Vagina (tissue), 2 donors: ENCODE data around the gene ITPR1. TPM values are rescaled to one million over a fixed set of nuclear protein-coding genes. Genes with fewer than 3 reads are reported as not detected.

ENCODE experiments used
- DNase-seq, 2 donors: peaks; one replicate each; pipeline ENCODE4 v3.0.0-alpha.2; 2017; ENCODE audit errors: extremely low spot score in 2 of 2
- H3K27ac ChIP-seq: fragments of 200-600 bp; sonication (generic); one replicate; pipeline ENCODE4 v1.5.1; 2019
- H3K27me3 ChIP-seq: fragments of 200-600 bp; sonication (generic); one replicate; pipeline ENCODE4 v1.5.1; 2019
- H3K36me3 ChIP-seq, 2 donors: fragments of 200-600 bp; sonication (generic); one replicate each; pipeline ENCODE4 v1.5.1; 2017 to 2019
- H3K4me1 ChIP-seq: fragments of 200-600 bp; sonication (generic); one replicate; pipeline ENCODE4 v1.5.1; 2019
- H3K4me3 ChIP-seq, 2 donors: fragments of 200-600 bp; sonication (generic); 1 replicate in 1 of 2; 2 replicates in 1 of 2; pipeline ENCODE4 v1.5.1; 2016 to 2019
- H3K9me3 ChIP-seq: fragments of 200-600 bp; sonication (generic); one replicate; pipeline ENCODE4 v1.5.1; 2019
- POLR2A ChIP-seq, 2 donors: fragments of 450-650 bp; IDR thresholded peaks; one replicate each; pipeline ENCODE4 v1.6.1; 2017; ENCODE audit warnings: antibody characterized with exemption in 2 of 2, mild to moderate bottlenecking in 2 of 2, moderate library complexity in 2 of 2
- POLR2AphosphoS5 ChIP-seq, 2 donors: sonication (generic); formaldehyde crosslinking; IDR thresholded peaks; one replicate each; pipeline ENCODE4 v1.9.0; 2017; ENCODE audit warnings: antibody characterized with exemption in 2 of 2, mild to moderate bottlenecking in 2 of 2, low read depth in 1 of 2; ENCODE audit not compliant: insufficient read depth in 1 of 2
- intact Hi-C: fragments of 100-400 bp; cut with DNase I; formaldehyde crosslinking; loops from one replicate; pipeline ENCODE4 v1.15.1; 2023
- total RNA-seq: library from RNA; depleted of rRNA; stranded (reverse); fragments of >200 nt; gene quantifications from one replicate; pipeline ENCODE4 v1.2.3, GENCODE V29; 2016
- TF ChIP-seq, protein P1 (sequence below), 3 experiments: fragments of 450-650 bp in 2 of 3; fragments of 200-600 bp in 1 of 3; sonication (generic) in 1 of 3; IDR thresholded peaks; one replicate each; pipeline ENCODE4 v1.5.1; 2017 to 2019; ENCODE audit warnings: antibody characterized with exemption in 3 of 3, mild to moderate bottlenecking in 2 of 3, moderate library complexity in 2 of 3

The ITPR1 gene
- total RNA-seq, 1 donor from 2014 or later, result 108 TPM

DNA sequence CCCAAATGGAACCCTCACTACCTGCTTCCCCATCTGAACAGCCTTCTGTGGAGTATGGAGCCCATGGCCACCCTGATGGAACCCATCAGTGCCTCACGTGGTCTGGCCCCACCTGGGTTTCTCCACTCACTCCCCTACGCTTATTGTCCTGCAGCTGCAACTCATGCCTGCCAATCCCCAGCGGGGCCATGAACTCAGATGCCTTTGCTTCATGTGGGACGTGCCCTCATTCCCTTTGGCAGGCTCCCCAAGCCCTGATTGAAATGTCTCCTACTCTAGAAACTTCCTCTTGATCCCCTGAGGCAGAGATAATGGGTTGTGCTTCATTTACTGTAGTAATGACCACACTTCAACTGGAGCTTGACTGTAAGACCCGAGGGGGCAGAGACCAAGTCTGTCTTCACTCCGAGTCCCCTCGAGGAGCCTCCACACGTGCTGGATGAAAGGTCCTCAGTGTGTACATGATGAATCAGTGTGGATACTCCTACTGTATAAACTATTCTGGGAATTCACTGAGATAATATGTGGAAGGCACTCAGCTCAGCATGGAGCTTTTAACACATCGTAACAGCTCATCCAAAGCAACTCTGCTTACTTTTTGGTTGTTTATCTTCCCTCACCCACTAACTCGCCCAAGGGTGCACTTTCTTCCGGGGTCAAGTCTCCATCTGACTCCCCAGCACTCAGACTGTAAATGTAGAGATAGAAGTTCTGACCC, 253.3 kb downstream of the ITPR1 start:
- Histone ChIP-seq H3K27me3 (no peaks in the 10 kb centered on the region), H3K4me3 (no peak overlapping the region), H3K36me3 (no peaks in the 10 kb centered on the region), H3K4me1 (peaks cover 53% of the 10 kb centered on the region), H3K9me3 (no peaks in the 10 kb centered on the region), H3K27ac (no peak overlapping the region)
- no peak for DNase-seq
- intact Hi-C loops, result loop anchor here (5.0 kb wide), 1 partner anchor 81 kb away; no protein-coding TSS in a partner anchor
- TF ChIP-seq POLR2A (IDR thresholded peaks at IDR 0.05) (no peak), POLR2AphosphoS5 (IDR thresholded peaks at IDR 0.05; ENCODE audit: insufficient read depth in 1 of 2, low read depth in 1 of 2) (no peak)
- TF ChIP-seq, protein P1, sequence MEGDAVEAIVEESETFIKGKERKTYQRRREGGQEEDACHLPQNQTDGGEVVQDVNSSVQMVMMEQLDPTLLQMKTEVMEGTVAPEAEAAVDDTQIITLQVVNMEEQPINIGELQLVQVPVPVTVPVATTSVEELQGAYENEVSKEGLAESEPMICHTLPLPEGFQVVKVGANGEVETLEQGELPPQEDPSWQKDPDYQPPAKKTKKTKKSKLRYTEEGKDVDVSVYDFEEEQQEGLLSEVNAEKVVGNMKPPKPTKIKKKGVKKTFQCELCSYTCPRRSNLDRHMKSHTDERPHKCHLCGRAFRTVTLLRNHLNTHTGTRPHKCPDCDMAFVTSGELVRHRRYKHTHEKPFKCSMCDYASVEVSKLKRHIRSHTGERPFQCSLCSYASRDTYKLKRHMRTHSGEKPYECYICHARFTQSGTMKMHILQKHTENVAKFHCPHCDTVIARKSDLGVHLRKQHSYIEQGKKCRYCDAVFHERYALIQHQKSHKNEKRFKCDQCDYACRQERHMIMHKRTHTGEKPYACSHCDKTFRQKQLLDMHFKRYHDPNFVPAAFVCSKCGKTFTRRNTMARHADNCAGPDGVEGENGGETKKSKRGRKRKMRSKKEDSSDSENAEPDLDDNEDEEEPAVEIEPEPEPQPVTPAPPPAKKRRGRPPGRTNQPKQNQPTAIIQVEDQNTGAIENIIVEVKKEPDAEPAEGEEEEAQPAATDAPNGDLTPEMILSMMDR (IDR thresholded peaks at IDR 0.05), result no peak

DNA sequence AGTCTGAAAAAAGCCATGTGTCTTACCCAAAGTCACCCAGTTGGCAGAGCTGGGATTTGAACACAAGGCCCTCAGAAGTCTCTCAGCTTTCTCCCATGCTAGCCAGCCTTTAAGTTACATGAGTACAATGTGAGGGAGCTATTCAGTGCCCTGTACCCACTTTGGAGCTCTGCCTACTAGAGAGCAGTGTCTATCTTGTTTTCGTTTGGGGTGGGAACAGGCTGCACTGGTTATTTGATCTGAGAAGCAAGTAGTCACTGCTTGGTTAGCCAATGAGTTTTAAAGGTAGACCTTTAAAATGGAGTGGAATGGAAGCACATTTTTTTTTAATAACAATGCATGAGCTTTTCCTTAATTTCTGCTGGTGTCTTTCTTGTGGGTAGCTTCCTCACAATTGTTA, 255.0 kb downstream of the ITPR1 start:
- no peaks in the 10 kb centered on the region for H3K36me3 ChIP-seq

DNA sequence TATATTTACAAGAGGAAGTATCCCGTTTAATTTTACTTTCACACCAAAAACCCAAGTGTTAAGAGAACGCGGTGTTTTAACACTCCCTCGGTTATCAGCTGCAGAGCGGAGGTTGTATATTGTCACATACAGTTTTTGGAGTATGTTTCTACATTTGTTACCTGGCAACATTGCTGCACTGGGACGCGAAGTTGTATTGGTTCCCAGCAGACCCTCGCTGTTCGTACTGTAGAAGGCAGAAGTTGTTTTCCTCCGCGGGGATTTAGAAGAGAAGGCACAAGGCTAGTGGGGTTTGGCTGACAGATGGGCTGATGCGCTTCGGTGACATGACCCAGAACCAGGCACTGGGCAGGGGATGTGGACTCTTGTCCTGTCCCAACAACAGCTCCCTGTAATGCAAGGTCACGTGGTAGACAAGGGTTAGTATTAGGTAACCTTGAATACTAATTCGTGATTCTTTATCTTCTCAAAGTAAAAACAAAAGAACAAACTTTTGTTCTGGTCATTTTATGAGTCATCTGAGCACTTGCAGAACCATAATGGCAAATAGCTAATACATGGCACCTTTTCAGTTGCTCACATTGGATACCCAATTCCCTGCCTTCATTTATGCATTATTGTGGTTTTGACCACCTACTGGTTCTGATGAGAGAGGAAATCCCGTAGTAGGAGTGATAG, 255.7 kb downstream of the ITPR1 start:
- Histone ChIP-seq H3K4me3 (no peak overlapping the region), H3K4me1 (peaks cover 47% of the 10 kb centered on the region), H3K36me3 (no peaks in the 10 kb centered on the region), H3K27ac (no peak overlapping the region), H3K9me3 (no peaks in the 10 kb centered on the region), H3K27me3 (no peaks in the 10 kb centered on the region)
- intact Hi-C loops, result loop anchor here (5.0 kb wide), 1 partner anchor 78 kb away; no protein-coding TSS in a partner anchor
- no peak for DNase-seq
- TF ChIP-seq POLR2A (IDR thresholded peaks at IDR 0.05), result no peak
- TF ChIP-seq, protein P1 (IDR thresholded peaks at IDR 0.05), result no peak
- TF ChIP-seq POLR2AphosphoS5 (IDR thresholded peaks at IDR 0.05; ENCODE audit: insufficient read depth in 1 of 2, low read depth in 1 of 2), result no peak

More for the DNA sequence above, 255.0 kb downstream of the ITPR1 start:
- Histone ChIP-seq H3K27ac (no peak overlapping the region), H3K4me1 (peaks cover 49% of the 10 kb centered on the region), H3K27me3 (no peaks in the 10 kb centered on the region), H3K4me3 (no peak overlapping the region), H3K9me3 (no peaks in the 10 kb centered on the region)
- TF ChIP-seq POLR2AphosphoS5 (IDR thresholded peaks at IDR 0.05; ENCODE audit: insufficient read depth in 1 of 2, low read depth in 1 of 2) (no peak), POLR2A (IDR thresholded peaks at IDR 0.05) (no peak)
- TF ChIP-seq, protein P1 (IDR thresholded peaks at IDR 0.05), result no peak
- intact Hi-C loops, result loop anchor here (5.0 kb wide), 1 partner anchor 79 kb away; no protein-coding TSS in a partner anchor
- DNase-seq, result no peak

DNA sequence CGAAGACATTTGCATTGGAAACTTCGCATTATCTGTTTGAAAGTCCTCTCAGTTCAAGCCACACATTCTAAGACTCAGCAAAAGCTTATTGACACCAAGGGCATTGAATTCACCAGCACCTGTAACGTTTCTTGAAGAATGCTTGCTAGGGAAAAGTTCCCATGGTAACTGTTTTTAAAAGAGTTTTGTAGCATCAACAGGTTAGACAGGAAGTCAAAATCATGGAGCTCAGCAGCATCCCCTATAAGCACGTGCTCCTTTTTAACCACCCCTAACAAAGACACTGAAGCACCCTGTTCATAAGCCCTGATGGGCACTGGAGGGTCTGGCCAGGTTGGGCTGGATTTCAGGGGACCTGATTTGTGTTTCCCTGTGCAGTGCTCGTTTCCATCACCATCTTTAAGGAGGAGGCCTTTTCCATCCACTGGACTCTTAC, 256.4 kb downstream of the ITPR1 start:
- Histone ChIP-seq H3K36me3 (no peaks in the 10 kb centered on the region), H3K27ac (peak overlapping the region; percentile 70), H3K27me3 (no peaks in the 10 kb centered on the region), H3K4me1 (peaks cover 46% of the 10 kb centered on the region), H3K4me3 (no peak overlapping the region), H3K9me3 (no peaks in the 10 kb centered on the region)
- intact Hi-C loops, result loop anchor here (5.0 kb wide), 1 partner anchor 78 kb away; no protein-coding TSS in a partner anchor
- no peak for DNase-seq
- TF ChIP-seq, protein P1 (IDR thresholded peaks at IDR 0.05), result no peak
- TF ChIP-seq POLR2AphosphoS5 (IDR thresholded peaks at IDR 0.05; ENCODE audit: insufficient read depth in 1 of 2, low read depth in 1 of 2), result no peak
- TF ChIP-seq POLR2A (IDR thresholded peaks at IDR 0.05), result no peak
